ENCODE results near the gene DKKL1. TPM values are rescaled to one million over a fixed set of nuclear protein-coding genes. Genes with fewer than 3 reads are reported as not detected.

The DKKL1 gene
- total and polyA plus RNA-seq, 2 experiments from 2014 or later: 11.0 to 14.0 TPM

DNA sequence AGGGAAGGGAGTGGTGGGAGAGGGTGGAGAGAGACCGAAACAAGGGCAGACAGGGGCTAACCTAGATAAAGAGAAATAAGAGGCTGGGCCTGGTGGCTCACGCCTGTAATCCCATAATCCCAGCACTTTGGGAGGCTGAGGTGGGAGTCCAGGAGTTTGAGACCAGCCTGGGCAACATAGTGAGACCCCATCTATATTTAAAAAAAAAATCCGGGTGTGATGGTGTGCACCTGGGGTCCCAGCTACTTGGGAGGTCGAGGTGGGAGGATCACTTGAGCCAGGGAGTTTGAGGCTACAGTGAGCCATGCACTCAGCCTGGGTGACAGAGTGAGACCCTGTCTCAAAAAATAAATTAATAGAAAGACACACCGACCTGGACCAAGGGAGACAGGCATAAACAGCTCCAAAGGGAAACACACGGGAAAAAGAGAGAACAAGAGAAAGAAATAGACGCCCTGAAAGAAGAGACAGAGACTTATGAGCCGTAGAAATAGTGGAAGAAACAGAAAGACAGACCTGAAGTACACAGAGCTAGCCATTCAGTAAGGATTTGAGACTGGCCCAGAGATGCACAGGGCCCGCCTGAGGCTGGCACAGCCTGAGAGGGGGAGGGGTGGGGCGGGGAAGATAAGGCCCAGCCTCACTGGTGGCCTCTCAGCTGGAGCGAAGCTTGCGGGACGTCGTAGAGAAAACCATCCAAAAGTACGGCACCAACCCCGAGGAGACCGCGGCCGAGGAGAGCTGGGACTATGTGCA, 26.2 kb upstream of the DKKL1 start:
- H3K27ac ChIP-seq: no peak overlapping the region
- peaks cover 15% of the 10 kb centered on the region for H3K36me3 ChIP-seq
- H3K27me3 ChIP-seq: no peaks in the 10 kb centered on the region
- no peaks in the 10 kb centered on the region for H3K9me3 ChIP-seq (ENCODE audit: low read depth)
- no peaks in the 10 kb centered on the region for H3K4me1 ChIP-seq (ENCODE audit: low read depth)
- H3K4me3 ChIP-seq: no peak overlapping the region
- TF ChIP-seq, protein P1, sequence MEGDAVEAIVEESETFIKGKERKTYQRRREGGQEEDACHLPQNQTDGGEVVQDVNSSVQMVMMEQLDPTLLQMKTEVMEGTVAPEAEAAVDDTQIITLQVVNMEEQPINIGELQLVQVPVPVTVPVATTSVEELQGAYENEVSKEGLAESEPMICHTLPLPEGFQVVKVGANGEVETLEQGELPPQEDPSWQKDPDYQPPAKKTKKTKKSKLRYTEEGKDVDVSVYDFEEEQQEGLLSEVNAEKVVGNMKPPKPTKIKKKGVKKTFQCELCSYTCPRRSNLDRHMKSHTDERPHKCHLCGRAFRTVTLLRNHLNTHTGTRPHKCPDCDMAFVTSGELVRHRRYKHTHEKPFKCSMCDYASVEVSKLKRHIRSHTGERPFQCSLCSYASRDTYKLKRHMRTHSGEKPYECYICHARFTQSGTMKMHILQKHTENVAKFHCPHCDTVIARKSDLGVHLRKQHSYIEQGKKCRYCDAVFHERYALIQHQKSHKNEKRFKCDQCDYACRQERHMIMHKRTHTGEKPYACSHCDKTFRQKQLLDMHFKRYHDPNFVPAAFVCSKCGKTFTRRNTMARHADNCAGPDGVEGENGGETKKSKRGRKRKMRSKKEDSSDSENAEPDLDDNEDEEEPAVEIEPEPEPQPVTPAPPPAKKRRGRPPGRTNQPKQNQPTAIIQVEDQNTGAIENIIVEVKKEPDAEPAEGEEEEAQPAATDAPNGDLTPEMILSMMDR (IDR thresholded peaks at IDR 0.05; ENCODE audit: low read depth, low read length): no peak
- no peak for DNase-seq (ENCODE audit: low read depth in 1 of 2, low spot score in 1 of 2)

DNA sequence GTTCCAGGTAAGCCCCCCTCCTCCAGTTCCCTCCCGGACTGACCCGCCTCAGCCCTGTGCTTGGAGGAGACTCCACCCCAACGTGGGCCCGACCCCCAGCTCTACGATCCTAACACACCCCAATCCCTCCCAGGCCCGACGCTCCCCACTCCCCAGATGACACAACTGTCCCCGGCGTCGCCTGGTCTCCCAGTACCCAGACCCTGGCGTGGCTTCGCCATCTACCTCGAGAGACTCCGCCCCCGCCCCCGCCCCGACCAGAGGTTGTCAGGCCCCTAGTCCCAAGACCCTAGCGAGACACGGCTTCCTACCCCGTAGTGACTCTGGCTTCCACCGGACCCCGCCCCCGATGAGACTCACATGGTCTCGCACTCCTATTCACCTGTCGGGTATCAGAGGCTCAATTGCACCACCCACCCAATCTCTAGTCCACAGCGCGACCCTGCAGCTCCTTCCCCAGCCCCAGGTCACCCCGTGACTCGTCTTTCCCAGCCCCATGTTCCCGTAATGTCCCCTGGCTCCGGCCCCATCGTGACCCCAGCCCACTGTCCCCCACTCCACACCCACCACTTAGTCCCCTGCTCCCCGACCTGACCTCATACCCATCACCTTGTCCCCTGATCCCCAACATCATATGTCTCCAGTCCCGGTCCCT, 25.5 kb upstream of the DKKL1 start:
- Histone ChIP-seq H3K4me1 (ENCODE audit: low read depth) (no peaks in the 10 kb centered on the region), H3K36me3 (peaks cover 22% of the 10 kb centered on the region), H3K27ac (no peak overlapping the region), H3K4me3 (no peak overlapping the region), H3K9me3 (ENCODE audit: low read depth) (no peaks in the 10 kb centered on the region), H3K27me3 (no peaks in the 10 kb centered on the region)
- peak in 1 of 2 donors; percentile 21 for DNase-seq (ENCODE audit: low read depth in 1 of 2, low spot score in 1 of 2)
- TF ChIP-seq, protein P1 (IDR thresholded peaks at IDR 0.05; ENCODE audit: low read depth, low read length): no peak

DNA sequence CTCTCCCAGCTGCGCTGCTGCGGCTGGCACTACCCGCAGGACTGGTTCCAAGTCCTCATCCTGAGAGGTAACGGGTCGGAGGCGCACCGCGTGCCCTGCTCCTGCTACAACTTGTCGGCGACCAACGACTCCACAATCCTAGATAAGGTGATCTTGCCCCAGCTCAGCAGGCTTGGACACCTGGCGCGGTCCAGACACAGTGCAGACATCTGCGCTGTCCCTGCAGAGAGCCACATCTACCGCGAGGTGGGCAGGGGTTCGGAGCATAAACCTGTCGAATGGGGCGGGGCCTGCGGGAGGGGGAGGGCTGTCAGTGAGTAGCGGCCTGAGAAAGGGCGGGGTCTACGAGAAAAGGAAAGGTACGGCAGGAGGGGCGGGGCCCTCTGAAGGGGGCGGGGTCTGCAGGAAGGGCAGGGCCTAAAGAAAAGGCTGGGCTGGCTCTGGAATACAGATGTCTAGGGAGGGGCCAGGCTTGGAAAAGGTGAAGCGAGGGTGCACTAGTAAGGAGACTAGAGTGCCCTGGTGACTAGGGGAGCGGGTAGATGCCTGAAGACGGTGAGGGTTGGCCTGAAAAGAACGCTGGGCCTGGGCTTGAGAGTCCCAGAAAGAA, 24.9 kb upstream of the DKKL1 start:
- TF ChIP-seq, protein P1 (IDR thresholded peaks at IDR 0.05; ENCODE audit: low read depth, low read length): no peak
- Histone ChIP-seq H3K36me3 (peaks cover 28% of the 10 kb centered on the region), H3K9me3 (ENCODE audit: low read depth) (no peaks in the 10 kb centered on the region), H3K27me3 (no peaks in the 10 kb centered on the region), H3K4me1 (ENCODE audit: low read depth) (no peaks in the 10 kb centered on the region), H3K27ac (peak overlapping the region; percentile 75), H3K4me3 (peak overlapping the region; percentile 18)
- DNase-seq (ENCODE audit: low read depth in 1 of 2, low spot score in 1 of 2): peak; percentile 65 to 84

DNA sequence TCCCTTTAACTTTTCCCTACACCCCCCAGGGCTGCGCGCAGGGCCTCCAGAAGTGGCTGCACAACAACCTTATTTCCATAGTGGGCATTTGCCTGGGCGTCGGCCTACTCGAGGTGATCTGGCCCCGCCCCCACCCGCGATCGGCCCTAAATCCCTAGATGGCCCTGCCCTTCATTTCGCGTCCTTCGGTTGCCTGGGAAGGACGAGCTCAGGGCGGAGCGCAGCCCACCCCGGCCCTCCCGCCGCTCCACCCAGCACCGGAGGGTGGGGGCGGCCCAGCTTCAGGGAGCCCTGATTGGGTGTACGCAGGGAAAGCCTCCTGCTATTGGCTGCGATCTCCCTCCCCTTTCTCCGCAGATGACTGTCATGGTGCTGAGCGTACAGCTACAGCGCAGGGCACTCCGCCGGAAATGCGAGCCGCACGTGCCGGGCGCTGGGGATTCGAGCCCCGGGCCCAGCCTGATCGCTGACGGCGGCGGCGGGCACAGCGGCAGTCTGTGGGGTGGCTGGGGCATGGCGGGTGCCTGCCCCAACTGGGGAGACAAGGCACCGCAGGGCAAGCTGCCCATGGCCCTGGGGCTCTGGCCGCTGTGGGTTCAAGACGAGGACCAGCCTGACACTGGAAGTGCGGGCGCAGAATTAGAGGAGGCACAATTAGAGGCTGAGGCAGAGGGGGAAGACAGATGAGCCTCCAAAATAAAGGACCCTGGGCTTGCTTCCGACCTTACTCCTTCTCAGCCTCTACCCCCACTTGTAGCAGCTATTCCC, 24.2 kb upstream of the DKKL1 start:
- DNase-seq (ENCODE audit: low read depth in 1 of 2, low spot score in 1 of 2): peak; percentile 95 to 96
- H3K27ac ChIP-seq: peak overlapping the region; percentile 75

More for the DNA sequence above, 24.2 kb upstream of the DKKL1 start:
- Histone ChIP-seq H3K9me3 (ENCODE audit: low read depth) (no peaks in the 10 kb centered on the region), H3K36me3 (peaks cover 35% of the 10 kb centered on the region), H3K27me3 (no peaks in the 10 kb centered on the region), H3K4me3 (peak overlapping the region; percentile 18), H3K4me1 (ENCODE audit: low read depth) (no peaks in the 10 kb centered on the region)
- TF ChIP-seq, protein P1 (IDR thresholded peaks at IDR 0.05; ENCODE audit: low read depth, low read length): no peak

Data from cardiac muscle cell (in vitro differentiated cells and primary cell).